COLO668 (cell line): ENCODE measurements around the gene KRTAP10-8.
"Not testable (repeated sequence)": the region's sequence is repeated elsewhere in the genome, so short reads cannot be mapped to it uniquely, and the experiment has no call there.

Experiments used
- DNase-seq: peaks from one replicate; lab custom pipeline; 2025; ENCODE audit not compliant: unreplicated experiment; lab: John Stamatoyannopoulos, UW

Gene KRTAP10-8

GRCh38 chr21:44612029-44612486, at the start of gene KRTAP10-8:
Gene KRTAP10-8 (plus strand): TSS chr21:44612079. CDS start chr21:44612101, 22 bp downstream.
- DNase-seq: no peak

- DNase-seq: no peak
Observed at GRCh38 chr21:44564099-44564498, 47.8 kb upstream of the KRTAP10-8 start.

GRCh38 chr21:44564886-44565598, 46.8 kb upstream of the KRTAP10-8 start:
- DNase-seq: no peak

GRCh38 chr21:44566403-44566802, 45.5 kb upstream of the KRTAP10-8 start:
- DNase-seq: no peak

- no peak for DNase-seq
Observed at GRCh38 chr21:44567481-44568171, 44.3 kb upstream of the KRTAP10-8 start.

- DNase-seq: no peak
Observed at GRCh38 chr21:44568261-44568660, 43.6 kb upstream of the KRTAP10-8 start.

GRCh38 chr21:44568667-44569556, 43.0 kb upstream of the KRTAP10-8 start:
- DNase-seq: peak; percentile 88

- no peak for DNase-seq
Observed at GRCh38 chr21:44569861-44570517, 41.9 kb upstream of the KRTAP10-8 start.

GRCh38 chr21:44571296-44571695, 40.6 kb upstream of the KRTAP10-8 start:
- DNase-seq: no peak

- no peak for DNase-seq
Observed at GRCh38 chr21:44571844-44572782, 39.8 kb upstream of the KRTAP10-8 start.

GRCh38 chr21:44572959-44573583, 38.8 kb upstream of the KRTAP10-8 start:
- no peak for DNase-seq

GRCh38 chr21:44573630-44574456, 38.0 kb upstream of the KRTAP10-8 start, which contains the start of gene KRTAP10-4:
Gene KRTAP10-4 (plus strand): TSS chr21:44573729. CDS start chr21:44573759, 30 bp downstream.
- not testable (repeated sequence) for DNase-seq

GRCh38 chr21:44574457-44575306, 37.2 kb upstream of the KRTAP10-8 start:
- DNase-seq: peak; percentile 90

- DNase-seq: no peak
Observed at GRCh38 chr21:44575307-44576024, 36.4 kb upstream of the KRTAP10-8 start.

- DNase-seq: no peak
Observed at GRCh38 chr21:44576025-44576420, 35.9 kb upstream of the KRTAP10-8 start.

- no peak for DNase-seq
Observed at GRCh38 chr21:44578371-44579055, 33.4 kb upstream of the KRTAP10-8 start.
